Measurements from ENCODE around the gene CXXC1. TPM values are rescaled to one million over a fixed set of nuclear protein-coding genes. Genes with fewer than 3 reads are reported as not detected.
A peak's percentile ranks its signal among the peaks of the same experiment; 100 is the strongest.

The CXXC1 gene
- total RNA-seq (10 to 100 TPM; 22.1 to 49.6 (median 26.3) TPM), polyA plus RNA-seq (10 to 100 TPM; 37.5 to 66.6 TPM)
- long read RNA-seq, donor 1, transcript CXXC1-201 (15 exons, 2,936 nt), result major isoform, 27 of 49 reads
- long read RNA-seq, donor 1, partial matches to known transcripts, result 6 of 49 reads
- long read RNA-seq, donor 1, other reads (novel, unspliced or antisense), result 11 of 49 reads
- long read RNA-seq, donor 2, transcript CXXC1-201 (15 exons, 2,936 nt), result major isoform, 22 of 39 reads
- long read RNA-seq, donor 2, partial matches to known transcripts, result 1 of 39 reads
- long read RNA-seq, donor 2, other reads (novel, unspliced or antisense), result 12 of 39 reads
- long read RNA-seq, donor 3, transcript CXXC1-201 (15 exons, 2,936 nt), result major isoform, 23 of 41 reads
- long read RNA-seq, donor 3, partial matches to known transcripts, result 7 of 41 reads
- long read RNA-seq, donor 3, other reads (novel, unspliced or antisense), result 8 of 41 reads

DNA sequence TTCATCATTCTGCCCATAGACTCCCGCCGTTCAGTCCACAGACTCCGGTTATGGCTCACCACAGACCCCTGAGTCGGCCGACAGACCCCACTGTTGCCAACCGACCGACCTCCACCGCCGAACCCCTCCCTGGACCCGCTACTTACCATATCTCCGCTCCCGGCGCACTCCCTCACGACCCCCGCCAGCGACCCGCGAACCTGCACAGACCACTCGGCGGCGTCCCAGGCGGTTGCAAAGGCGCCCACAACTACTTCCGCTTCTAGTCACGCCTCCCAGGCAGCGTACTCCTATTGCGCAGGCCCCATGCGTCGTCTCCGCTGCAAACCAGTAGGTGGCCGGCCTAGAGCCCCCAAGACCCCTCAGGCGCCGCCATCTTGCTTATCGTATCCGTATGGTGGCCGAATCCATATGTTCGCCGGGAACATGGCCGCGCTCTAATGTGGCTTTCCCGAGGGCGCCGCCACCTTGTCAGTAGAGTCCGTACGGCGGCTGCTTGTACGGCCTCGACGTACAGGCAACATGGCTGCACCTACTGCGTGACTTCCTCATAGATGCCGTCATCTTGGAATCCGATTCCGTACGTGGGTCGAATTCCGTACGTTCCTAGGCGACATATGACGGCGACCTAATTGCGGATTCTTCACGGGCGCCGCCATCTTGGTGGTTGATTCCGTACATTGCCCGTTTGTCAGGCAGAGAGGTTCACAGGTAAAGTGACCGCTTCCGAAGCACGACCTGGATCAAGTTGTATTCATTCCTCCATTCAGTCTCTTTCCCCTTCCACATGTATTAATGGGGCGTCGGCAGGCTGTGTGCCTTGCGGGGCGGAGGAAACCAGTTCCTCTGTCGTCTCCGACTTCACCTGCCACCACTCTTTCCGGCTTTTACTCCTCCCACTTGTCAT lies at the start of gene CXXC1:
Gene CXXC1, minus strand, starts transcription at position 252 of the 907 bp plus-strand sequence. Its CDS starts 103 bp downstream, at position 149.
- TF ChIP-seq, protein P1, sequence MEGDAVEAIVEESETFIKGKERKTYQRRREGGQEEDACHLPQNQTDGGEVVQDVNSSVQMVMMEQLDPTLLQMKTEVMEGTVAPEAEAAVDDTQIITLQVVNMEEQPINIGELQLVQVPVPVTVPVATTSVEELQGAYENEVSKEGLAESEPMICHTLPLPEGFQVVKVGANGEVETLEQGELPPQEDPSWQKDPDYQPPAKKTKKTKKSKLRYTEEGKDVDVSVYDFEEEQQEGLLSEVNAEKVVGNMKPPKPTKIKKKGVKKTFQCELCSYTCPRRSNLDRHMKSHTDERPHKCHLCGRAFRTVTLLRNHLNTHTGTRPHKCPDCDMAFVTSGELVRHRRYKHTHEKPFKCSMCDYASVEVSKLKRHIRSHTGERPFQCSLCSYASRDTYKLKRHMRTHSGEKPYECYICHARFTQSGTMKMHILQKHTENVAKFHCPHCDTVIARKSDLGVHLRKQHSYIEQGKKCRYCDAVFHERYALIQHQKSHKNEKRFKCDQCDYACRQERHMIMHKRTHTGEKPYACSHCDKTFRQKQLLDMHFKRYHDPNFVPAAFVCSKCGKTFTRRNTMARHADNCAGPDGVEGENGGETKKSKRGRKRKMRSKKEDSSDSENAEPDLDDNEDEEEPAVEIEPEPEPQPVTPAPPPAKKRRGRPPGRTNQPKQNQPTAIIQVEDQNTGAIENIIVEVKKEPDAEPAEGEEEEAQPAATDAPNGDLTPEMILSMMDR (IDR thresholded peaks at IDR 0.05), result peak; percentile 17 to 68 (median 49)
- H3K4me1 ChIP-seq, result peaks cover 0 to 22% (median 11%) of the 10 kb centered on the region in 9 donors
- intact Hi-C loops (cut with DNase I), result loop anchor here in 5 of 10 donors (5.0 to 10.0 kb wide), 3 partner anchors 85 to 757 kb away; partner anchors contain the start of gene SKA1 (in 3 of the 5)
- ATAC-seq (peak; percentile 94 to 97 (median 96)), DNase-seq (peak; percentile 97)
- H3K27ac ChIP-seq, result peak within 1 kb of the TSS; percentile 61 to 91 (median 86)
- H3K27me3 ChIP-seq, result peaks cover 0 to 2% (median 0%) of the 10 kb centered on the region in 7 donors
- 0% methylated on average over 76 of the region's 76 CpGs for whole genome bisulfite sequencing, 2 donors
- H3K36me3 ChIP-seq, result peaks cover 0 to 36% (median 8%) of the 10 kb centered on the region in 9 donors
- no peaks in the 10 kb centered on the region for H3K9me3 ChIP-seq
- H3K4me3 ChIP-seq, result peak within 1 kb of the TSS; percentile 60 to 94 (median 70)

DNA sequence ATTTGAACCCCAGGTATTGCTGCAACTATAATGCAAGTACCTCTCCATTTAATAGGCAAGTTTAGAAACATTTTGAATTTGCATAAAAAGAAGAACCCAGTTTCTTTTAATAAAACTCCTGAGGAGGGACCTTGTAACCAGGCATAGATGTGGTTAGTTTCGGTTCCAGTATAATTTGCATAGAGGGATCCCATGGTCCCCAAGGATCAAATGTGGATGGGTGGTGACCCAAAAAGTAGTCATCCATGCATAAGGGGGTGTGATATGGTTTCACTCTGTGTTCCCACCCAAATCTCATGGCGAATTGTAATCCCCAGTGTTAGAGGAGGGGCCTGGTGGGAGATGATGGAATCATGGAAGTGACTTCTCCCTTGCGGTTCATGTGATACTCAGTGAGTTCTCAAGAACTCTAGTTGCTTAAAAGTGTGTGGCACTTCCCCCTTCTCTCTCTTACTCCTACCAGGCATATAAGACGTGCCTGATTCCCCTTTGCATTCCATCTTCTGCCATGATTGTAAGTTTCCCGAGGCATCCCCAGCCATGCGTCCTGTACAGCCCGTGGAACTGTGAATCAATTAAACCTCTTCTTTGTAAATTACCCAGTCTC lies 47.2 kb upstream of the CXXC1 start:
- intact Hi-C loops (cut with DNase I), result no loop called here
- no peaks in the 10 kb centered on the region for H3K27me3 ChIP-seq
- no peak overlapping the region for H3K4me3 ChIP-seq
- ATAC-seq, result no peak
- H3K4me1 ChIP-seq, result no peaks in the 10 kb centered on the region
- no peak for DNase-seq
- TF ChIP-seq, protein P1 (IDR thresholded peaks at IDR 0.05), result no peak
- no peaks in the 10 kb centered on the region for H3K36me3 ChIP-seq
- no peak overlapping the region for H3K27ac ChIP-seq
- WGBS, 2 donors, result 78 to 88% methylated on average over 7 of the region's 7 CpGs
- peaks cover 0 to 15% (median 0%) of the 10 kb centered on the region in 11 donors for H3K9me3 ChIP-seq

DNA sequence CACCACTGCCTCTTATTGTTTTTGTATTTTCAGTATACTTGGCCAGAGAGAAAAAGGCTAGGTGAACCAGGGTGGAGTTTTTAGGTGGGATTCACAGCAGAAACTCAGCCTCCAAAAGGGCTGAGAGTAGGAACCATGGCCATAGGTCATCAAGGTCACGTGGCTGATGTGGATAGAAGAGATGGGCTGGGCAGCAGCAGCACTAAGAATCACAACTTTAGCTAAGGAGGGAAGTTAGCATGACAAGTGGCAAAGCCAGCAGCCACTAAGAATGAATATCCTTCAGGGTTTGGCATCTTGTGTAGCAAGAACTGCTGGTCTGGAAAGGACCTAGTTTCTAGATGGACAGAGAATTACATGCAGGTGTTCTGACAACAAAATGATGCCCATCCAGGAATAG lies 44.2 kb upstream of the CXXC1 start:
- Histone ChIP-seq H3K4me1 (no peaks in the 10 kb centered on the region), H3K9me3 (peaks cover 0 to 15% (median 0%) of the 10 kb centered on the region in 11 donors), H3K4me3 (no peak overlapping the region), H3K36me3 (no peaks in the 10 kb centered on the region), H3K27me3 (peaks cover 0 to 10% (median 0%) of the 10 kb centered on the region in 7 donors), H3K27ac (no peak overlapping the region)
- DNase-seq, result no peak
- intact Hi-C loops (cut with DNase I), result no loop called here
- TF ChIP-seq, protein P1 (IDR thresholded peaks at IDR 0.05), result no peak
- no peak for ATAC-seq
- 57 to 59% methylated on average over 1 of the region's 1 CpG for WGBS, 2 donors

DNA sequence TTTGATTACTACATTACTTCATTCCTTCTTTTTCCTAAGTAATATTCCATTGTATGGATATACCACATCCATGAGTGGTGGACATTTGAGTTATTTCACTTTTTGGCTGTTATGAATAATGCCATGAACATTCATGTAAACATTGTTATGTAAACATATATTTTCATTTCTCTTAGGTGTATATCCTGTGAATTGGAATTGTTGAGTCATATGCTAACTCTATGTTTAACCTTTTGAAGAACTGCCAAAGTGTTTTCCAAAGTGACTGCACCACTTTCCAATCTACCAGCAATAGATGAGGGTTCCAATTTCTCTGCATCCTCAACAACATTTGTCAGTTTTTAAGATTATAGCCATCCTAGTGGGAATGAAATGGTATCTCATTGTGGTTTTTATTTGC lies 42.7 kb upstream of the CXXC1 start:
- no peaks in the 10 kb centered on the region for H3K4me1 ChIP-seq
- no peak for DNase-seq
- no peak overlapping the region for H3K27ac ChIP-seq
- ATAC-seq, result no peak
- no peak overlapping the region for H3K4me3 ChIP-seq
- H3K27me3 ChIP-seq, result peaks cover 0 to 10% (median 0%) of the 10 kb centered on the region in 7 donors
- intact Hi-C loops (cut with DNase I), result no loop called here
- H3K36me3 ChIP-seq, result no peaks in the 10 kb centered on the region
- H3K9me3 ChIP-seq, result peaks cover 0 to 15% (median 0%) of the 10 kb centered on the region in 11 donors
- TF ChIP-seq, protein P1 (IDR thresholded peaks at IDR 0.05), result no peak
